Uterus (tissue), 2 donors: ENCODE results near the gene ASAP2.

Source experiments
- CTCF ChIP-seq, 4 experiments: fragments of 200-600 bp in 2 of 4; fragments of 450-650 bp in 2 of 4; sonication (generic) in 2 of 4; IDR thresholded peaks; one replicate each; pipeline ENCODE4 v1.5.1; 2016 to 2019; ENCODE audit warnings: antibody characterized with exemption in 4 of 4, mild to moderate bottlenecking in 2 of 4, moderate library complexity in 1 of 4
- POLR2A ChIP-seq, 2 donors: fragments of 450-650 bp; IDR thresholded peaks; one replicate each; pipeline ENCODE4 v1.6.1; 2016; ENCODE audit warnings: antibody characterized with exemption in 2 of 2, mild to moderate bottlenecking in 1 of 2, moderate library complexity in 1 of 2

- TF ChIP-seq CTCF (IDR thresholded peaks at IDR 0.05): no peak
- no peak for TF ChIP-seq POLR2A (IDR thresholded peaks at IDR 0.05)
Observed at GRCh38 chr2:9211496-9211895, 4.9 kb downstream of the ASAP2 start.
